Activated T-helper 17 cell treated with anti-CD3 and anti-CD28 coated beads, Interleukin-2, amount 50 U/mL, for 72 hours (primary cell): Measurements from ENCODE around the gene ANLN. TPM values are rescaled to one million over a fixed set of nuclear protein-coding genes. Genes with fewer than 3 reads are reported as not detected.

Source experiments
- ATAC-seq: fragments of 150-1000 bp; cut with Tn5 transposase; replicated peaks from 2 replicates; pipeline ENCODE4 v1.10.0; 2021; ENCODE audit warnings: mild to moderate bottlenecking, moderate library complexity
- H3K27ac Mint-ChIP-seq: one replicate; pipeline ENCODE4 v1.8.0; 2022; ENCODE audit warnings: mixed read lengths
- H3K27me3 Mint-ChIP-seq: one replicate; pipeline ENCODE4 v1.8.0; 2022; ENCODE audit warnings: mixed read lengths
- H3K36me3 Mint-ChIP-seq: one replicate; pipeline ENCODE4 v1.8.0; 2022; ENCODE audit warnings: low read depth, mild to moderate bottlenecking, mixed read lengths
- H3K4me1 Mint-ChIP-seq: one replicate; pipeline ENCODE4 v1.8.0; 2022; ENCODE audit warnings: mixed read lengths
- H3K4me3 Mint-ChIP-seq: one replicate; pipeline ENCODE4 v1.8.0; 2022; ENCODE audit warnings: mild to moderate bottlenecking, mixed read lengths
- H3K9me3 Mint-ChIP-seq: one replicate; pipeline ENCODE4 v1.8.0; 2022; ENCODE audit warnings: mixed read lengths
- total RNA-seq, 2 donors: library from RNA; stranded (reverse); gene quantifications; one replicate each; pipeline ENCODE4 v1.2.3, GENCODE V29; 2022

The ANLN gene
- total RNA-seq, 2 donors from 2014 or later = 64.3 to 67.1 TPM

- Mint-ChIP-seq H3K36me3 (peaks cover 29% of the 10 kb centered on the region), H3K27ac (no peak overlapping the region), H3K4me3 (no peak overlapping the region), H3K9me3 (no peaks in the 10 kb centered on the region), H3K4me1 (no peaks in the 10 kb centered on the region), H3K27me3 (no peaks in the 10 kb centered on the region)
- no peak for ATAC-seq
These were observed 26.6 kb downstream of the ANLN start for GRCh38 chr7:36416251-36416650.

DNA sequence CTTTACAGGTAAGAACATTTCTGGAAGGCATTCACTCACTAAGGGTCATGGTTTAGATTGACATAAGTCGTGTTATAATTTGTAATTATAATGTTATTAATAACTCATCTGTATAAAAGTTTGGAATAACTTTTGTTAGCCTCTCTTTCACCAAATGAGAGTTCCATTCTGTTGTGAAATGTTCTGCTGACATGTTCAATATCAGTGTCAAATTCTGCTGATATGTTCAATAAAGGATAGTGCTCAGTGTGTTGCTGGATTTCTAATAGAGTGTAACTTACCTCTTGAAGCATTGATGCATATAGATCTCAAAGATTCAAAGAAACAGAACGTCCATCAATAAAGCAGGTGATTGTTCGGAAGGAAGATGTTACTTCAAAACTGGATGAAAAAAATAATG is 30.6 kb downstream of the ANLN start:
- no peaks in the 10 kb centered on the region for H3K9me3 Mint-ChIP-seq
- H3K27me3 Mint-ChIP-seq = no peaks in the 10 kb centered on the region
- H3K4me3 Mint-ChIP-seq = no peak overlapping the region
- peaks cover 46% of the 10 kb centered on the region for H3K36me3 Mint-ChIP-seq
- no peak for ATAC-seq
- no peaks in the 10 kb centered on the region for H3K4me1 Mint-ChIP-seq
- H3K27ac Mint-ChIP-seq = no peak overlapping the region

DNA sequence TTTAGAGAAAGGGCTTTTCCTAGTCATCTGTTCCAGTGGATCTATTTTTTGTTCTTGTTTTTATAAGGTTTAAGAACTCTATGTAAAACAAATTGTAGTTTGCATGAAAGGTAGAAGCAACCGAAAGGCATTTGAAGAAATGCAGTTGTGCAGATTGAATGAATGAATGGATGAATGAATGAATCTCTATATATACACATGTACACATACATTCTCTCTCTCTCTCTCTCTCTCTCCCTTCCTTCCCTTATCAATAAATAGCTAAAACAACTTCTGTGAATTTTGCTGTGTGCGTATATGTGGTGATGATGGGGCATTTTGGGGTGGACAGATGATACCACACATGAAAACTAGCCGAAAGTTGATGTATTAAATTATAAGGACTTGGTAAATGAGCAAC is 32.4 kb downstream of the ANLN start:
- no peak for ATAC-seq
- no peak overlapping the region for H3K4me3 Mint-ChIP-seq
- no peaks in the 10 kb centered on the region for H3K4me1 Mint-ChIP-seq
- no peaks in the 10 kb centered on the region for H3K9me3 Mint-ChIP-seq
- peaks cover 43% of the 10 kb centered on the region for H3K36me3 Mint-ChIP-seq
- H3K27ac Mint-ChIP-seq = no peak overlapping the region
- no peaks in the 10 kb centered on the region for H3K27me3 Mint-ChIP-seq

DNA sequence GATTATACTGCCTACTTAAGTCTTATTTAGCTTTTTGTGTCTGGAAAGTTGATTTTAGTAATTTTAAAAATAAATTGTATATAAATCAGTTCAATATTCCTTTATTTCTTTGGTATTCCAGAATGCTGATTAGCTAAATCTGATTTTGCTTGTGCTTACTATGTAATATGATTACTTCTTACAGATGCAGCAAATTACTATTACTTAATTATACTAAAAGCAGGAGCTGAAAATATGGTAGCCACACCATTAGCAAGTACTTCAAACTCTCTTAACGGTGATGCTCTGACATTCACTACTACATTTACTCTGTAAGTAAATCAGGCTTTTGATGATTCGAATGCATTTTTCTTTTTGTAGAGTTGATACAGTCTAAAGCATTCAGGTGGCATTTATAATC is 34.0 kb downstream of the ANLN start:
- Mint-ChIP-seq H3K9me3 (no peaks in the 10 kb centered on the region), H3K4me3 (no peak overlapping the region), H3K27ac (no peak overlapping the region), H3K27me3 (no peaks in the 10 kb centered on the region), H3K4me1 (no peaks in the 10 kb centered on the region), H3K36me3 (peaks cover 43% of the 10 kb centered on the region)
- no peak for ATAC-seq

- H3K36me3 Mint-ChIP-seq = peaks cover 28% of the 10 kb centered on the region
- no peak overlapping the region for H3K4me3 Mint-ChIP-seq
- H3K4me1 Mint-ChIP-seq = no peaks in the 10 kb centered on the region
- no peak overlapping the region for H3K27ac Mint-ChIP-seq
- H3K27me3 Mint-ChIP-seq = no peaks in the 10 kb centered on the region
- no peaks in the 10 kb centered on the region for H3K9me3 Mint-ChIP-seq
- no peak for ATAC-seq
These were observed 40.5 kb downstream of the ANLN start for GRCh38 chr7:36430186-36430585.

- no peaks in the 10 kb centered on the region for H3K27me3 Mint-ChIP-seq
- H3K4me1 Mint-ChIP-seq = no peaks in the 10 kb centered on the region
These were observed 41.2 kb downstream of the ANLN start for GRCh38 chr7:36430881-36431280.

DNA sequence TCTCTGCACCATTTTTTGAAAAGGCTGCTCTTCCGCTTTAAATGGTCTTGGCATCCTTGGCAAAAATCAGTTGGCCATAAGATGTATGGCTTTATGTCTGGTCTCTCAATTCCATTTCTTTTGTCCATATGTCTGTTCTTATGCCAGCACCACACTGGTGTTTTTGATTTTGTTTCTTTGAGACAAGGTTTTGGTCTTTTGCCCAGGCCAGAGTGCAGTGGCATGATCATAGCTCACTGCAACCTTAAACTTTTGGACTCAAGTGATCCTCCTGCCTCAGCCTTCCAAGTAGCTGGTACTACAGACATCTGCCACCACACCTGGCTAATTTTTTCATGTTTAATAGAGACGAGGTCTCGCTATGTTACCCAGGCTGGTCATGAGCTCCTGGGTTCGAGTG is 48.5 kb downstream of the ANLN start:
- peaks cover 13% of the 10 kb centered on the region for H3K36me3 Mint-ChIP-seq
- H3K4me3 Mint-ChIP-seq = no peak overlapping the region

More at GRCh38 chr7:36430881-36431280, 41.2 kb downstream of the ANLN start:
- Mint-ChIP-seq H3K9me3 (no peaks in the 10 kb centered on the region), H3K36me3 (peaks cover 24% of the 10 kb centered on the region), H3K4me3 (no peak overlapping the region), H3K27ac (no peak overlapping the region)
- ATAC-seq = no peak

DNA sequence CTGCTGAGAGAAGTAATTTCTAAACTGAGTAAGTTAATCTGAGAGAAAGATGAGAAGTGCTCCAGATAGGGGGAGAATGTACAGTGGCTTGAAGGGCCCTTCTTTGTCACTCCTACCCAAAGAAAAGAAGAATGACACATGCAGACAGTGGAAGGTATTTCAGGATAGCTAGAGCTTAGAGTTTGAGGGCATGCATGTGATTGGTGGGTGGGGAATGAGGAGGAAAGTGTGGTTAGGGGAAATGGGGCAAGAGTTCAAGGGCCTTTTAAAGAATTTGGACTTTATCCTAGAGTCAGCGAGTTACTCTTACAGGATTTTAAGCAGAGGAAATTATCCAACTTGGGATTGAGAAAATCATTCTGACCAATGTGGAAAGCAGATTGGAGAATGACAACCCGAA is 50.0 kb downstream of the ANLN start:
- Mint-ChIP-seq H3K27me3 (no peaks in the 10 kb centered on the region), H3K9me3 (no peaks in the 10 kb centered on the region), H3K4me1 (no peaks in the 10 kb centered on the region), H3K36me3 (peaks cover 2% of the 10 kb centered on the region), H3K4me3 (no peak overlapping the region), H3K27ac (no peak overlapping the region)
- ATAC-seq = no peak

More for the DNA sequence above, 48.5 kb downstream of the ANLN start:
- Mint-ChIP-seq H3K27ac (no peak overlapping the region), H3K9me3 (no peaks in the 10 kb centered on the region), H3K27me3 (no peaks in the 10 kb centered on the region), H3K4me1 (no peaks in the 10 kb centered on the region)
- no peak for ATAC-seq

GRCh38 chr7:36440880-36441279 is 51.2 kb downstream of the ANLN start:
- ATAC-seq = no peak
- H3K9me3 Mint-ChIP-seq = no peaks in the 10 kb centered on the region
- no peak overlapping the region for H3K27ac Mint-ChIP-seq
- no peaks in the 10 kb centered on the region for H3K27me3 Mint-ChIP-seq
- no peaks in the 10 kb centered on the region for H3K4me1 Mint-ChIP-seq
- no peaks in the 10 kb centered on the region for H3K36me3 Mint-ChIP-seq
- no peak overlapping the region for H3K4me3 Mint-ChIP-seq

GRCh38 chr7:36441344-36442022 is 51.8 kb downstream of the ANLN start:
- Mint-ChIP-seq H3K27ac (no peak overlapping the region), H3K4me3 (no peak overlapping the region), H3K9me3 (no peaks in the 10 kb centered on the region), H3K27me3 (no peaks in the 10 kb centered on the region), H3K4me1 (no peaks in the 10 kb centered on the region), H3K36me3 (no peaks in the 10 kb centered on the region)
- ATAC-seq = no peak

GRCh38 chr7:36448781-36449379 is 59.2 kb downstream of the ANLN start:
- no peaks in the 10 kb centered on the region for H3K9me3 Mint-ChIP-seq
- no peaks in the 10 kb centered on the region for H3K4me1 Mint-ChIP-seq
- ATAC-seq = no peak
- no peak overlapping the region for H3K4me3 Mint-ChIP-seq
- no peaks in the 10 kb centered on the region for H3K27me3 Mint-ChIP-seq
- H3K27ac Mint-ChIP-seq = no peak overlapping the region
- H3K36me3 Mint-ChIP-seq = peaks cover 32% of the 10 kb centered on the region

DNA sequence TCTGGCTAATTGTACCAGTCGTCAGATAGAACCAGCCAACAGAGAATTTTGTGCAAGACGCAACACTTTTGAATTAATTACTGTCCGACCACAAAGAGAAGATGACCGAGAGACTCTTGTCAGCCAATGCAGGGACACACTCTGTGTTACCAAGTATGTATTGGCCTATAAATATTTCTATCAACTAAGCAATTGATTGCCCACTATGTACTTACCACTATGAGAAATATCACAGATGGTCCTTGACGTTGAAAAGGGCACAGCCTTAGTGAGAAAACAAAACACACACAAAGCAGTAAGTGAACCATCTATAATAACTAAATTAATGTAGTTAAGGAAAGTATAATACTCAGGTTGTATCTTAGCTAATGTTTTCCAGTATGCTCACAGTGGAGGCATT is 60.0 kb downstream of the ANLN start:
- no peaks in the 10 kb centered on the region for H3K9me3 Mint-ChIP-seq
- H3K4me1 Mint-ChIP-seq = no peaks in the 10 kb centered on the region
- H3K4me3 Mint-ChIP-seq = no peak overlapping the region
- H3K36me3 Mint-ChIP-seq = peaks cover 39% of the 10 kb centered on the region
- no peak overlapping the region for H3K27ac Mint-ChIP-seq
- no peak for ATAC-seq
- H3K27me3 Mint-ChIP-seq = no peaks in the 10 kb centered on the region

GRCh38 chr7:36453769-36454168 is 64.1 kb downstream of the ANLN start:
- Mint-ChIP-seq H3K27ac (no peak overlapping the region), H3K9me3 (no peaks in the 10 kb centered on the region), H3K36me3 (peaks cover 39% of the 10 kb centered on the region), H3K27me3 (no peaks in the 10 kb centered on the region), H3K4me1 (no peaks in the 10 kb centered on the region), H3K4me3 (no peak overlapping the region)
- ATAC-seq = no peak

DNA sequence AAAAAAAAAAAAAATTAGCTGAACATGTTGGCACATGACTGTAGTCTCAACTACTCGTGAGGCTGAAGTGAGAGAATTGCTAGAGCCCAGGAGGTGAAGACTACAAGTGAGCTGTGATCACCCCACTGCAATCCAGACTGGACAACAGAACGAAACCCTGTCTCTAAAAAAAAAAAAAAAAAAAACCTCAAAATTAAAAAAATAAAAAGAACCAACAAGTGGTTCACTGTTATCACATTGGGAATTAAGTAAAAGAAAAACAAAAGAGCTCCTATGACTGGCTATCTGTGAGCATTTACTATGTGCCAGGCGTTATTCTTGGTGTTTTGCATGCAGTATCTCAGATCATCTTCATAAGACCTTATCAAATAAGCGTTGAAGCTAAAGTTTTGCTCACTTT is 66.0 kb downstream of the ANLN start:
- no peaks in the 10 kb centered on the region for H3K9me3 Mint-ChIP-seq
- no peaks in the 10 kb centered on the region for H3K27me3 Mint-ChIP-seq
- no peak for ATAC-seq
- H3K4me3 Mint-ChIP-seq = no peak overlapping the region
- H3K27ac Mint-ChIP-seq = no peak overlapping the region
- H3K4me1 Mint-ChIP-seq = no peaks in the 10 kb centered on the region
- H3K36me3 Mint-ChIP-seq = peaks cover 32% of the 10 kb centered on the region

GRCh38 chr7:36456138-36456537 is 66.5 kb downstream of the ANLN start:
- no peak overlapping the region for H3K4me3 Mint-ChIP-seq
- no peaks in the 10 kb centered on the region for H3K4me1 Mint-ChIP-seq
- ATAC-seq = no peak
- no peak overlapping the region for H3K27ac Mint-ChIP-seq
- H3K36me3 Mint-ChIP-seq = peaks cover 27% of the 10 kb centered on the region
- H3K27me3 Mint-ChIP-seq = no peaks in the 10 kb centered on the region
- H3K9me3 Mint-ChIP-seq = no peaks in the 10 kb centered on the region
